IPS-NIHi11 (cell line): ENCODE data around the gene TRAP1.

Experiments
- DNase-seq: peaks from one replicate; pipeline ENCODE4 v3.0.0; 2012; ENCODE audit warnings: mixed read lengths, low spot score

TRAP1 gene

GRCh38 chr16:3717235-3718018 is at the start of gene TRAP1:
TRAP1 (minus strand) TSS chr16:3717524; CDS start chr16:3717508, 16 bp downstream.
- DNase-seq, result peak; percentile 97

DNA sequence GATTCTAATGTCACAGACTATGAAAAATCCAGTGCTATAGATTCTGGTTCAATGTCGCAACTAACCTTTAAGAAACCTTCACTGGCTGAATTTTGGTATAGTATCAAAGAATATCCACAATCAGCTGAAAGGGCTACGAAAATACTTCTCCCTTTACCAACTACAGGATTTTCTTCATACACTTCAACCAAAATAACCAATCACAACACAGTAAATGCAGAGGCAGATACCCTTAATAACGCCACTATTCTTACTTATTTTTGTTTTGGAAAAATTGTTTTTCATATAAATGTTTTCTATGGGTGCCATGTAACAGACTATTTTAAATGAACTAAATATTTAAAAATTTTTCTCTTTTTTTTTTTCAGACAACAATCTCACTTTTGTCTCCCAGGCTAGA is 48.9 kb upstream of the TRAP1 start:
- DNase-seq, result no peak

DNA sequence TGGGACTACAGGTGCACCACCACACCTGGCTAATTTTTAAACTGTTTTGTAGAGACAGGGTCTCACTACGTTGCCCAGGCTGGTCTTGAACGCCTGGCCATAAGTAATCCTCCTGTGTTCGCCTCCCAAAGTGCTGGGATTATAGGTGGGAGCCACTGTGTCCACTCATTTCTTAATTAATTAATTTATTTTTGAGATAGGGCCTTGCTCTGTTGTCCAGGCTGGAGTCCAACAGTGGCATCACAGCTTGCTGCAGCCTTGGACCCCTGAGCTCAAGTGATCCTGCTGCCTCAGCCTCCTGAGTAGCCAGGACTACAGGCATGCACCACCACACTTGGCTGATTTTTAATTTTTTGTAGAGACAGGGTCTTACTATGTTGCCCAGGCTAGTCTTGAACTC is 47.1 kb upstream of the TRAP1 start:
- no peak for DNase-seq

DNA sequence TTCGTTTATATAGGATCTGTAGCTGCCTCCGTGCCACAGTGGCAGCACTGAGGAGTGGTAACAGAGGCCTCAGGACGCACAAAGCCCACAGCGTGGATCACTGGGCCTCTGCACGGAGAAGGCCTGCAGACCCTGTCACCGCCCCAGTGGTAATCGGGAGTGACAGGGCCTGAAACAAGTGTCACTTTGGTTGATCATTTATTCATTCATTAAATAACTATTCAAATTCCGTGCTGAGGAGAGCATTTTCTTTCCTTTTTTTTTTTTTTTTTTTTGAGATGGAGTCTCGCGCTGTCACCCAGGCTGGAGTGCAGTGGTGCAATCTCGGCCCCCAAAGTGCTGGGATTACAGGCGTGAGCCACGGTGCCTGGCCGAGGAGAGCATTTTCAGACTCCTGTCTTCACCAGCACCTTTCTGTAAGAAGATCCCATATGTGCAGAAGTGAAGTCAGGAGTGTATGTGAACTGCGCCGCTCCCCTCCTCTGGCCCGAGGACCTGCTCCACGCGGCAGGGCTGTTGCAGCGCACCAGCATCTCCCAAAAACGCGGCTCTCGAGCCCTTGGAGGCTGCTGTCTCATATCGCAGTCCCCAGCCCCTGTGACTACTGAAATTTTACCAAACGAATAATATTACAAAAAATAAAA is 44.9 kb upstream of the TRAP1 start:
- no peak for DNase-seq

DNA sequence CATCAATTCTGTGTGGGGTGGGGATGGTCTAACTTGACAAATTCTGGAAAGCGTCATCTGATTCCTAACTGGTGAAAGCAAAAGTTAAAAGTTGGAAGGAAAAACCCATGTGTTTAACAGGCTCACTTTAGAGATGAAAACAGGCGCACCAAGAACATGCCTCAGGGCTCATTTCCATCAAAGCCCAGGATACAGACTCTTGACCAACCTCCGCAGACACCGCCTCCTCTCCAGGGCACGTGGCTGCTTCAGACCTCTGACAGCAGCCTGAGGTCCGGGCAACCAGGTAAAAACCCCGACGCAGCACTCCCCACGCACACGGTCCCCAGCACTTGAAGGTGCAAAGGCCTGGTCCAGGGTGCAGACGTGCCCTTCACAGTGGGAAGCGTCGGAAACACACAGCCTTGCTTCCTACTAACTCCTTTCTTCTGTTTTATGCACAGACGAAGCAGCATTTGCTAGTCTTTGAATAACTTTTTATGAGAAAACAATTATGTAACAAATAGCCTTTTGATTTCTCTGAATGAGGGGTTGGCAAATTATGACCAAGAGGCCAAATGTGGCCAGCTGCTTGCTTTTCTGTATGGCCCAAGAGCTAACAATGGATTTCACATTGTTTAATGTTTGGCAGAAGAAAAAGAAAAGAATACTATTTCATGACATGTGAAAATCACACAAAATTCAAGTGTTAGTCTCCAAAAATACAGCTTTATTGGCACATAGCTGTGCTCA is 44.2 kb upstream of the TRAP1 start:
- no peak for DNase-seq

- no peak for DNase-seq
These were observed 43.2 kb upstream of the TRAP1 start for GRCh38 chr16:3760518-3760917.

DNA sequence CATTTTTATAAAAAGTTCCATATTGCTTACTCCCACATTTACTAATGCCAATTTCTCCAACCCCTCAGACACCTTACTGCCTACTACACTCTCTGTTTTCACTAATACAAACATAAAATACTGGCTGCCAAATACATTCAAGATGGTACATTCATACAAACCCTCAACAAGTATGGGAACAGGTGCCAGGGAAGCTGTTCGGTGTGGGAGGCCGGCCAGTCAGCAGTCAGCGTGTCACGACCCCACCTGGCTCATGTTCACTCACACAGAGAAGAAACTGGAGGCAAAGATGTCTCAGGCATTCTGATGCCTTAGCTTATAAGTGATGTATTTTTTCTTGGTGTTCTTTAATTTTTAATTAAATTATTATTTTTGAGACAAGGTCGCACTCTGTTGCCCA is 42.4 kb upstream of the TRAP1 start:
- no peak for DNase-seq

GRCh38 chr16:3756113-3756512 is 38.8 kb upstream of the TRAP1 start:
- DNase-seq, result no peak

- no peak for DNase-seq
These were observed 37.9 kb upstream of the TRAP1 start for GRCh38 chr16:3755249-3755648.

- no peak for DNase-seq
These were observed 37.4 kb upstream of the TRAP1 start for GRCh38 chr16:3754772-3755171.

GRCh38 chr16:3754081-3754703 is 36.9 kb upstream of the TRAP1 start:
- DNase-seq, result no peak

DNA sequence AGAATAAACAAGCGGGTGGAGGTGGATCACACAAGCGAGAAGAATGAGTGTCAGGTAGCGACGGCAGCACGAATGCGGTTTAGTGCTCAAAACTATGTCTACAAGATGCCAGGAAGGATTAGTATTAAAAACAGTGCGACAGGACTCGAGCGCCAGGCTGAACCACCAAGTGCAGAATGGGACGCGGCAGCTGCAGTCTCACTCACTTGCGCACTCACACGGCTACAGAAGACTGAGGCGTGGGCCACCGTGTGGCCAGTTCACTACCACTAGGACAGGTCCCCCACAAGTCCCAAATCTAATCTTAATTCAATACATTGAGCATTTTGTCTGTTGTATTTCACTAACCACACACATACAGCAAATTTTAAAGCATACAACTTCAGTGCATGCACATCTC is 35.7 kb upstream of the TRAP1 start:
- DNase-seq, result no peak

GRCh38 chr16:3751878-3752277 is 34.6 kb upstream of the TRAP1 start:
- no peak for DNase-seq

GRCh38 chr16:3748307-3748706 is 31.0 kb upstream of the TRAP1 start:
- no peak for DNase-seq

GRCh38 chr16:3745751-3746355 is 28.5 kb upstream of the TRAP1 start:
- no peak for DNase-seq

DNA sequence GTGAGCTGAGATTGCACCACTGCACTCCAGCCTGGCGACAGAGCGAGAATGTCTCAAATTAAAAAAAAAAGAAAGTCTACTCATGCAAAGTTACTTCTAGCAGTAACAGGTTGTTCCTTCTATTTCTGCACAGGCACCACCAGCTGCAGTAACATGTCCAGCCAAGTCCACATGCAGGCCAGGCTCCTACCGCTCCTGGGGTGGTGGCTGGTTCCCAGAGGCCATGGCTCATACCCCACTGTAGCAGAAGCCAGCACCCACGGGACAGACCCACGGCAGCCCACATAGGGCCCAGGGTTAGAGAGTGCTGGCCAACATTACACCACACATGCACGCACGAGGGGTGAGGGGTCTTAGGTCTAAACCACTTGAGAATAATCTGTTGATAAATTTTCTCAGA is 26.7 kb upstream of the TRAP1 start:
- no peak for DNase-seq

- no peak for DNase-seq
These were observed 23.6 kb upstream of the TRAP1 start for GRCh38 chr16:3740934-3741333.

DNA sequence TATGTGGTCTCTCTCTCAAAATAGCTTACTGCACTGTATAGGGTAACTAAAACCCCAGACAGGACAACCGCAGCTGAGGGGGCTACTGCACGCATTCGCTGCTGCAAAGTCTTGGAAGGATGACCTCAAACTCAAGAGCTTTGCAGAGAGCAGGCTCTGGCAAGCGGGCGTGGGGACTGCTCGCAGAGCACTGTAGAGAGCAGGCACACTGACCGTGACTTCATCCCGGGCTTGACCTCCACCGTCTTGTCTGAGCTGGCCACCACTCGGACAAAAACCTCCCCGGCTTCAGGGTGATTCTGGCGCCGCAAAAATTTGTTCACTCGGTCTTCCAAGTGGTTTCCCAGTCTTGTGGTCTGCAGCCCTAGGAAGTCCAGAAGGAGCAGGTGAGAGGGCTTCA is 22.9 kb upstream of the TRAP1 start:
- DNase-seq, result no peak

- DNase-seq, result no peak
These were observed 22.3 kb upstream of the TRAP1 start for GRCh38 chr16:3739636-3740035.

- DNase-seq, result no peak
These were observed 21.2 kb upstream of the TRAP1 start for GRCh38 chr16:3738541-3738940.

DNA sequence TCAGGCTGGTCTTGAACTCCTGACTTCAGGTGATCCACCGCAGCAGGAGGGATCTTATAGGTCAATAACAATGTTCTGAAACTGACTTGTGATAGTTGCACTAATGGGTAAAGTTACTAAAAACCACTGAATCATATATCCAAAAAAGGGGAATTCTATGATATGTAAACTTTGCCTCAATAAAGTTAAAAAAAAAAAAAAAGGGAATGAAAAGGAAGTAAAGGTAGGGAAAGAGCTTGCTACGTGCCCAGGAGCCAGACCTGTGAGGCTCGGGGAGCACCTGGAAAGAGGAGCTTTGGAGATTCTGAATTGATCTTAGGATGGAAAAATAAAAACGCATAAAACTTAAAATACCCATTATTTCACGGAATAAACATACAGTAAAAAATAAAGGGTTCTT is 20.8 kb upstream of the TRAP1 start:
- no peak for DNase-seq

- DNase-seq, result no peak
These were observed 19.9 kb upstream of the TRAP1 start for GRCh38 chr16:3737181-3737580.
